ENCODE results near the gene GPATCH3.

GPATCH3 gene

GRCh38 chr1:26932531-26932930 lies 32.3 kb upstream of the GPATCH3 start:
- no peak for TF ChIP-seq CTCF (IDR thresholded peaks at IDR 0.05; ENCODE audit: insufficient read depth, low read length, poor library complexity, severe bottlenecking)
- H3K4me3 ChIP-seq (replicated peaks; ENCODE audit: low read depth, low read length) = no peak overlapping the region
- no peak for DNase-seq (ENCODE audit: extremely low read depth, insufficient read length)
- no peaks in the 10 kb centered on the region for H3K27me3 ChIP-seq (replicated peaks; ENCODE audit: control insufficient read depth, insufficient read depth, low read length)
- H3K36me3 ChIP-seq (ENCODE audit: control insufficient read depth, insufficient read depth, low read length) = peaks cover 8% of the 10 kb centered on the region

GRCh38 chr1:26923711-26924110 lies 23.4 kb upstream of the GPATCH3 start:
- peaks cover 13% of the 10 kb centered on the region for H3K36me3 ChIP-seq (ENCODE audit: control insufficient read depth, insufficient read depth, low read length)
- H3K4me3 ChIP-seq (replicated peaks; ENCODE audit: low read depth, low read length) = no peak overlapping the region
- no peaks in the 10 kb centered on the region for H3K27me3 ChIP-seq (replicated peaks; ENCODE audit: control insufficient read depth, insufficient read depth, low read length)
- TF ChIP-seq CTCF (IDR thresholded peaks at IDR 0.05; ENCODE audit: insufficient read depth, low read length, poor library complexity, severe bottlenecking) = no peak
- no peak for DNase-seq (ENCODE audit: extremely low read depth, insufficient read length)

GRCh38 chr1:26922901-26923300 lies 22.6 kb upstream of the GPATCH3 start:
- Histone ChIP-seq H3K27me3 (replicated peaks; ENCODE audit: control insufficient read depth, insufficient read depth, low read length) (no peaks in the 10 kb centered on the region), H3K36me3 (ENCODE audit: control insufficient read depth, insufficient read depth, low read length) (peaks cover 13% of the 10 kb centered on the region), H3K4me3 (replicated peaks; ENCODE audit: low read depth, low read length) (peak overlapping the region; percentile 89)
- no peak for TF ChIP-seq CTCF (IDR thresholded peaks at IDR 0.05; ENCODE audit: insufficient read depth, low read length, poor library complexity, severe bottlenecking)
- DNase-seq (ENCODE audit: extremely low read depth, insufficient read length) = no peak

- Histone ChIP-seq H3K36me3 (ENCODE audit: control insufficient read depth, insufficient read depth, low read length) (peaks cover 11% of the 10 kb centered on the region), H3K27me3 (replicated peaks; ENCODE audit: control insufficient read depth, insufficient read depth, low read length) (no peaks in the 10 kb centered on the region), H3K4me3 (replicated peaks; ENCODE audit: low read depth, low read length) (peak overlapping the region; percentile 89)
- no peak for DNase-seq (ENCODE audit: extremely low read depth, insufficient read length)
- TF ChIP-seq CTCF (IDR thresholded peaks at IDR 0.05; ENCODE audit: insufficient read depth, low read length, poor library complexity, severe bottlenecking) = no peak
Observed at GRCh38 chr1:26922431-26922729, 22.1 kb upstream of the GPATCH3 start.

- no peak for TF ChIP-seq CTCF (IDR thresholded peaks at IDR 0.05; ENCODE audit: insufficient read depth, low read length, poor library complexity, severe bottlenecking)
- peak; percentile 98 for DNase-seq (ENCODE audit: extremely low read depth, insufficient read length)
- peaks cover 8% of the 10 kb centered on the region for H3K36me3 ChIP-seq (ENCODE audit: control insufficient read depth, insufficient read depth, low read length)
- H3K4me3 ChIP-seq (replicated peaks; ENCODE audit: low read depth, low read length) = peak within 1 kb of the TSS; percentile 89
- no peaks in the 10 kb centered on the region for H3K27me3 ChIP-seq (replicated peaks; ENCODE audit: control insufficient read depth, insufficient read depth, low read length)
Observed at GRCh38 chr1:26921540-26922430, 21.5 kb upstream of the GPATCH3 start, which contains the start of gene NUDC. TSS of gene NUDC (plus strand) at chr1:26921743. CDS start at chr1:26921849, 106 bp downstream.

All from GM06990 (cell line).